RWPE2 (cell line): ENCODE results near the gene PLXNC1.

Experiments
- ATAC-seq: fragments of 200-7000 bp; cut with Tn5 transposase; 3 replicates; pipeline ENCODE4 v1.9.1; 2021; ENCODE audit warnings: low read depth
- DNase-seq: peaks from one replicate; pipeline ENCODE4 v3.0.0-alpha.2; 2020; ENCODE audit warnings: low spot score
- H3K27ac ChIP-seq: fragments of 450-650 bp; 2 replicates; pipeline ENCODE4 v1.5.1; 2017; ENCODE audit warnings: mild to moderate bottlenecking; ENCODE audit not compliant: poor library complexity, severe bottlenecking
- H3K27me3 ChIP-seq: fragments of 250-450 bp; sonication (Bioruptor Pico); 2 replicates; pipeline ENCODE4 v1.5.1; 2021; ENCODE audit warnings: mild to moderate bottlenecking, moderate library complexity; ENCODE audit not compliant: insufficient read depth, poor library complexity, severe bottlenecking
- H3K36me3 ChIP-seq: fragments of 250-450 bp; sonication (Bioruptor Pico); 2 replicates; pipeline ENCODE4 v1.5.1; 2020; ENCODE audit warnings: low read depth, mild to moderate bottlenecking, moderate library complexity
- H3K4me1 ChIP-seq: fragments of 250-450 bp; sonication (Bioruptor Pico); 2 replicates; pipeline ENCODE4 v1.5.1; 2021; ENCODE audit warnings: mild to moderate bottlenecking, moderate library complexity; ENCODE audit not compliant: insufficient read depth, poor library complexity, severe bottlenecking
- H3K4me3 ChIP-seq: fragments of 250-450 bp; sonication (Bioruptor Pico); 2 replicates; pipeline ENCODE4 v1.5.1; 2021; ENCODE audit warnings: mild to moderate bottlenecking, moderate library complexity; ENCODE audit not compliant: severe bottlenecking
- H3K9me3 ChIP-seq: fragments of 250-450 bp; sonication (Bioruptor Pico); 2 replicates; pipeline ENCODE4 v1.5.1; 2021; ENCODE audit warnings: mild to moderate bottlenecking, moderate library complexity; ENCODE audit not compliant: severe bottlenecking
- TF ChIP-seq, protein P1 (sequence below): fragments of 450-650 bp; IDR thresholded peaks from one replicate; pipeline ENCODE4 v1.5.1; 2017; ENCODE audit warnings: mild to moderate bottlenecking, moderate library complexity; ENCODE audit not compliant: poor library complexity, severe bottlenecking

The PLXNC1 gene

DNA sequence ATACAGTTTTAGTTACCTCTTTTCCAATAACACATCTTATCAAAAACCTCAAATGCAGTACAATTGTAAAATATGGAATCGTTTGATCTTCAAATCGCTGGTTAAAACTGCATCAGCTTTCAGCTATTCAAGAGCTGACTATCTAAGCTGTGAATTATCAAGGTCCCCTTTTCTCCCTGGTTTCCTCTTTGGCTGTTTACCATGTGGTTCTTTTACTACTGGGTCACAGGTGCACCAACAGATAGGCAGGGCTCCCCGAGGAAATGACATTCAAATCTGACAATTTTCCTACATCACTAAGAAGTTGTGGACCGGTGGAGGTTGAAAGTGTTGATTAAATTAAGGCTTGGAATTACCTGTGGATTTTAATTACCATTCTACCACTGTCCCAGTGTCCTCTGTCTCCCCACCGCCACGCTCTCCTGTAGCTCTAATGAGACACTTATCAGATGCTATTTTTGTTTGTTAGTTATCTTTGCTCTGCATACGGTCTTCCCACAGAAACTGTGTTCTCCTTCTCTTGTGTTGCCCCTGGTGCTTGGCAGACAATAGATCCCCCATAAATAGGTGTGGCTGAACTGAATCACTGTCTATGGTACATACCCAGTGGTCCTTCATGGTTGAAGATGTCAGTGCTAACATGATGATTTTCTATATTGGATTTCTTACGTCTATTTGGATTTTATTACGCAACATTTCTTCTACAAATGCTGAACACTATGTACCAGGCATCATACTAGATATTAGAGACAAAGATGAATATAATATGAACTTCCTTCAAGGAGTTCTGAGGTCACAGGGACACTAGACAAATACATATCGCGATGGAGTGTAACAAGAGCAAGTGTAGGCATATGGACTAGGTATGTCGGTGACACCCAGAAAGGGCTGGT lies 20.9 kb upstream of the PLXNC1 start:
- Histone ChIP-seq H3K27me3 (peaks cover 6% of the 10 kb centered on the region), H3K27ac (no peak overlapping the region)
- ATAC-seq: no peak

DNA sequence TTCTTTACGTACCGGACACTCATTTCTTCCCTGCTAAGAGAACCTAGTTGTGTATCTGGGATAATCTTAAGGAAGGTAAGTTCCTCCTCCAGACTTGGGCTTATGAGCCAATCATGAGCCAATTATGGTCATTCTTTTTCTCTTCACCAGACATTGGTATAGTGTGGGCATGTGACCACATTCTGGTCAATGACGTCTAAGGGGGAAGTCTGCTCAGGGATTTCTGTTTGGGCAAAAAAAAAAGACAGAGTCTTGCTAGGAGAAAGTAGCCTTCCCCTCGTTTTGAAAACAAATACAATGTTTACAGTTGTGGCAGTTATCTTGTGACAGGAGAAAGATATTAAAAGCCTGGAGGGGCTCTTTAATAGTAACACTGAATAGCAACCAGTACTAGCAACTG lies 20.1 kb upstream of the PLXNC1 start:
- H3K4me3 ChIP-seq: no peak overlapping the region
- H3K27ac ChIP-seq: no peak overlapping the region
- no peaks in the 10 kb centered on the region for H3K4me1 ChIP-seq
- H3K9me3 ChIP-seq: no peaks in the 10 kb centered on the region
- peaks cover 6% of the 10 kb centered on the region for H3K27me3 ChIP-seq
- DNase-seq (no peak), ATAC-seq (no peak)
- no peaks in the 10 kb centered on the region for H3K36me3 ChIP-seq
- TF ChIP-seq, protein P1, sequence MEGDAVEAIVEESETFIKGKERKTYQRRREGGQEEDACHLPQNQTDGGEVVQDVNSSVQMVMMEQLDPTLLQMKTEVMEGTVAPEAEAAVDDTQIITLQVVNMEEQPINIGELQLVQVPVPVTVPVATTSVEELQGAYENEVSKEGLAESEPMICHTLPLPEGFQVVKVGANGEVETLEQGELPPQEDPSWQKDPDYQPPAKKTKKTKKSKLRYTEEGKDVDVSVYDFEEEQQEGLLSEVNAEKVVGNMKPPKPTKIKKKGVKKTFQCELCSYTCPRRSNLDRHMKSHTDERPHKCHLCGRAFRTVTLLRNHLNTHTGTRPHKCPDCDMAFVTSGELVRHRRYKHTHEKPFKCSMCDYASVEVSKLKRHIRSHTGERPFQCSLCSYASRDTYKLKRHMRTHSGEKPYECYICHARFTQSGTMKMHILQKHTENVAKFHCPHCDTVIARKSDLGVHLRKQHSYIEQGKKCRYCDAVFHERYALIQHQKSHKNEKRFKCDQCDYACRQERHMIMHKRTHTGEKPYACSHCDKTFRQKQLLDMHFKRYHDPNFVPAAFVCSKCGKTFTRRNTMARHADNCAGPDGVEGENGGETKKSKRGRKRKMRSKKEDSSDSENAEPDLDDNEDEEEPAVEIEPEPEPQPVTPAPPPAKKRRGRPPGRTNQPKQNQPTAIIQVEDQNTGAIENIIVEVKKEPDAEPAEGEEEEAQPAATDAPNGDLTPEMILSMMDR: no peak

More for the DNA sequence above, 20.9 kb upstream of the PLXNC1 start:
- H3K9me3 ChIP-seq: no peaks in the 10 kb centered on the region
- DNase-seq: no peak
- no peak overlapping the region for H3K4me3 ChIP-seq
- H3K4me1 ChIP-seq: no peaks in the 10 kb centered on the region
- H3K36me3 ChIP-seq: no peaks in the 10 kb centered on the region
- TF ChIP-seq, protein P1: no peak

DNA sequence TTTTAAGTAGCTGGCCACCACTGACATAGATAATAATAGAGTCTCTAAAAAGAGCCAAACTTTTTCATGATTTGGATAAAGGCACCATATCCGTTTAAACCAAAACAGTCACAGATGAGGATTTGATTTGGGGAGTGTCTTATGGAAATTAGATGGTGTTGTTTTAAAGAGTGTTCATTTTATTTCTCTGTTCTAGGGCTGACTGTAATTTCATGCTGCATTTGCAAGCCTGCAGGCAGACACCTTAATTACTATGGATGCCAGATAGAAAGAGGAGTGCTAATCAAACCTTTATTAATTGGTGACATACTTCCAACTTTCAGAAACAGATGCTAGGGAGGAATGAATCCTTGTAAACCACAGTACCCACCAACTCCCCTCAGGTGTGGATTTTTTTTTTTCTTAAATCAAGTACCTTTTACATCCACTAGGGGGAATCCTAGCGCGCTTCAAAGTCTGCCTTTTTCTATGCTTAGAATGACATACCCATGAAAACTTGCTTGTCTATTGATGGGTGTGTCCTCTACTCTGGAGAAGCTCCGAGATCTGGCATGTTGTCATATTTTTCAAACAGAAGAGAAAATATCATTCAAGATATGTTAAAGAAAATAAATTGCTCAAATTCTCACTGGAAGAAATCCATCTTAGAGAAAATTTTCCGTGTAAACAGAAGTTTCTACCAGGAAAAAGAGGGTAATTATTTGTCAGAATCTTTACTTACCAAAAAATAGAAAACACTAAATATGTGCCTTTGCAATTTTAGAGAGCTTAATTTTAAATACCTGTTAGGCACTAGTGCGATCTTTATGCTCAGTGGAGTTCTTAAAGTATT lies 14.2 kb upstream of the PLXNC1 start:
- H3K27ac ChIP-seq: no peak overlapping the region
- DNase-seq (no peak), ATAC-seq (peak; percentile 75)
- H3K4me1 ChIP-seq: no peaks in the 10 kb centered on the region
- no peaks in the 10 kb centered on the region for H3K36me3 ChIP-seq
- TF ChIP-seq, protein P1: peak; percentile 89
- no peaks in the 10 kb centered on the region for H3K27me3 ChIP-seq
- no peak overlapping the region for H3K4me3 ChIP-seq
- no peaks in the 10 kb centered on the region for H3K9me3 ChIP-seq

DNA sequence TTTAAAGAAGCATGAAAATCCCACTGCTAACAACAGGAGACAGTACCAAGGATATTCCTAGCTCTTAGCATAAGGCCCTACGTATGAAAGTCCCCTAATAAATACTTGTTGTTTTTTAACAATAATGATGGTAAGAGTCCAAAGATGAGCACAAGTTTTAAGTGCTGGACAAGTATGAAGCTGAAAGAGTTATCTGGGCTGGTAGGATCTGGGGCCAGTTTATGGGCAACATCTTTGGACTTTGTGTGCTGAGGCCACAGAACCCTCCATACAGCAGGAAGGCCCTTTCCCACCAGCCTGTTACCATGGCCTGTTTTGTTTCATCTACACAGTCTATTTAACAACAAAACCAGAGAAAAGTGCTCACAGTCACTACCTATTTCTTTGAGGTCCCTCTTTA lies 12.5 kb upstream of the PLXNC1 start:
- H3K27me3 ChIP-seq: no peaks in the 10 kb centered on the region
- H3K4me1 ChIP-seq: no peaks in the 10 kb centered on the region
- DNase-seq (no peak), ATAC-seq (no peak)
- no peak overlapping the region for H3K4me3 ChIP-seq
- TF ChIP-seq, protein P1: no peak
- no peaks in the 10 kb centered on the region for H3K36me3 ChIP-seq
- no peaks in the 10 kb centered on the region for H3K9me3 ChIP-seq
- no peak overlapping the region for H3K27ac ChIP-seq
